ENCODE results near the gene MAPK1IP1L.

MAPK1IP1L gene

GRCh38 chr14:55088356-55088755 is 36.9 kb downstream of the MAPK1IP1L start:
- no peaks in the 10 kb centered on the region for H3K9me3 ChIP-seq (ENCODE audit: control insufficient read depth, insufficient read depth, low read length)
- H3K4me2 ChIP-seq (ENCODE audit: low read length): no peak overlapping the region
- no peak overlapping the region for H3K27ac ChIP-seq (ENCODE audit: low read depth, low read length)
- no peaks in the 10 kb centered on the region for H4K20me1 ChIP-seq (ENCODE audit: control insufficient read depth, insufficient read depth, low read depth, low read length)
- no peaks in the 10 kb centered on the region for H3K79me2 ChIP-seq (ENCODE audit: control insufficient read depth, low read length)
- no peaks in the 10 kb centered on the region for H3K27me3 ChIP-seq (ENCODE audit: control insufficient read depth, low read length)
- H3F3A ChIP-seq (ENCODE audit: control insufficient read depth, insufficient read depth): no peaks in the 10 kb centered on the region
- H3K4me3 ChIP-seq (ENCODE audit: low read length): no peak overlapping the region
- no peak for TF ChIP-seq CTCF (IDR thresholded peaks at IDR 0.05; ENCODE audit: low read depth, low read length, poor library complexity, severe bottlenecking)
- no peak for TF ChIP-seq EZH2phosphoT487 (IDR thresholded peaks at IDR 0.05; ENCODE audit: borderline replicate concordance, low read length)
- peaks cover 6% of the 10 kb centered on the region for H3K4me1 ChIP-seq (ENCODE audit: control insufficient read depth, low read length)
- H3K36me3 ChIP-seq (ENCODE audit: control insufficient read depth, low read length): no peaks in the 10 kb centered on the region
- H3K9me2 ChIP-seq (replicated peaks; ENCODE audit: control insufficient read depth, low read length): no peaks in the 10 kb centered on the region

GRCh38 chr14:55092341-55092740 is 40.9 kb downstream of the MAPK1IP1L start:
- no peaks in the 10 kb centered on the region for H3F3A ChIP-seq (ENCODE audit: control insufficient read depth, insufficient read depth)
- no peak overlapping the region for H3K4me2 ChIP-seq (ENCODE audit: low read length)
- H3K9me3 ChIP-seq (ENCODE audit: control insufficient read depth, insufficient read depth, low read length): no peaks in the 10 kb centered on the region
- no peaks in the 10 kb centered on the region for H3K79me2 ChIP-seq (ENCODE audit: control insufficient read depth, low read length)
- no peak overlapping the region for H3K4me3 ChIP-seq (ENCODE audit: low read length)
- no peaks in the 10 kb centered on the region for H3K27me3 ChIP-seq (ENCODE audit: control insufficient read depth, low read length)
- no peaks in the 10 kb centered on the region for H4K20me1 ChIP-seq (ENCODE audit: control insufficient read depth, insufficient read depth, low read depth, low read length)
- H3K9me2 ChIP-seq (replicated peaks; ENCODE audit: control insufficient read depth, low read length): no peaks in the 10 kb centered on the region
- no peak overlapping the region for H3K27ac ChIP-seq (ENCODE audit: low read depth, low read length)
- no peaks in the 10 kb centered on the region for H3K36me3 ChIP-seq (ENCODE audit: control insufficient read depth, low read length)
- TF ChIP-seq EZH2phosphoT487 (IDR thresholded peaks at IDR 0.05; ENCODE audit: borderline replicate concordance, low read length) (no peak), CTCF (IDR thresholded peaks at IDR 0.05; ENCODE audit: low read depth, low read length, poor library complexity, severe bottlenecking) (no peak)
- peaks cover 6% of the 10 kb centered on the region for H3K4me1 ChIP-seq (ENCODE audit: control insufficient read depth, low read length)

GRCh38 chr14:55094292-55095157 is 43.1 kb downstream of the MAPK1IP1L start:
- no peak overlapping the region for H3K4me2 ChIP-seq (ENCODE audit: low read length)

More at GRCh38 chr14:55094292-55095157, 43.1 kb downstream of the MAPK1IP1L start:
- H3K4me3 ChIP-seq (ENCODE audit: low read length): no peak overlapping the region
- H3K36me3 ChIP-seq (ENCODE audit: control insufficient read depth, low read length): no peaks in the 10 kb centered on the region
- no peaks in the 10 kb centered on the region for H3K9me2 ChIP-seq (replicated peaks; ENCODE audit: control insufficient read depth, low read length)
- H3K27ac ChIP-seq (ENCODE audit: low read depth, low read length): no peak overlapping the region
- no peaks in the 10 kb centered on the region for H4K20me1 ChIP-seq (ENCODE audit: control insufficient read depth, insufficient read depth, low read depth, low read length)
- H3K27me3 ChIP-seq (ENCODE audit: control insufficient read depth, low read length): no peaks in the 10 kb centered on the region
- H3F3A ChIP-seq (ENCODE audit: control insufficient read depth, insufficient read depth): no peaks in the 10 kb centered on the region
- TF ChIP-seq CTCF (IDR thresholded peaks at IDR 0.05; ENCODE audit: low read depth, low read length, poor library complexity, severe bottlenecking) (no peak), EZH2phosphoT487 (IDR thresholded peaks at IDR 0.05; ENCODE audit: borderline replicate concordance, low read length) (no peak)
- no peaks in the 10 kb centered on the region for H3K79me2 ChIP-seq (ENCODE audit: control insufficient read depth, low read length)
- H3K9me3 ChIP-seq (ENCODE audit: control insufficient read depth, insufficient read depth, low read length): no peaks in the 10 kb centered on the region
- peaks cover 7% of the 10 kb centered on the region for H3K4me1 ChIP-seq (ENCODE audit: control insufficient read depth, low read length)
